Measurements from ENCODE around the gene TPH2. TPM values are rescaled to one million over a fixed set of nuclear protein-coding genes. Genes with fewer than 3 reads are reported as not detected.

TPH2 gene
- total and polyA plus RNA-seq, 2 of the 13 experiments (the other 11 are each of a cell fraction or from before 2014, with no cell fraction given): not detected

DNA sequence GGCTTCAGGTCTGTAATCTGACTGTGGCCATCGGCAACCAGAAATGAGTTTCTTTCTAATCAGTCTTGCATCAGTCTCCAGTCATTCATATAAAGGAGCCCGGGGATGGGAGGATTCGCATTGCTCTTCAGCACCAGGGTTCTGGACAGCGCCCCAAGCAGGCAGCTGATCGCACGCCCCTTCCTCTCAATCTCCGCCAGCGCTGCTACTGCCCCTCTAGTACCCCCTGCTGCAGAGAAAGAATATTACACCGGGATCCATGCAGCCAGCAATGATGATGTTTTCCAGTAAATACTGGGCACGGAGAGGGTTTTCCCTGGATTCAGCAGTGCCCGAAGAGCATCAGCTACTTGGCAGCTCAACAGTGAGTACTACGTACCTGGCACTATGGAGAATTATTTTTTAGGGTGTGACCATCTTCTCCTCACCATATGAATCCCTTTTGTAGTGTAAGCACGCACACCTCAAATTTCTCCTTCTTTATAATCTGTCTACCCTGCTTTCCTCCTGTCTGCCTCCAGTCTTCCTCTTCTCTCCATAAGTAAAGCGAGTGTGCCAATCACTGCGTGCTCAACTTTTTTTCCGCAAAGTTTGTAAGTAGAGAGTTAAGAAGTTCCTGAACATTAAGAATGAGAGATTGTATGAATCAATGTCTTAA, at the start of gene TPH2 (continued):
- TF ChIP-seq GATAD1 (CRISPR knock-in tag; IDR thresholded peaks at IDR 0.05): peak; percentile 58; the same call in 1 of the 2 replicates
- peak; percentile 62; the same call in 1 of the 2 replicates for TF ChIP-seq STAT5B (CRISPR knock-in tag; IDR thresholded peaks at IDR 0.05)
- TF ChIP-seq NFYB (CRISPR knock-in tag; IDR thresholded peaks at IDR 0.05): peak; percentile 24; the same call in 1 of the 2 replicates
- TF ChIP-seq EED (CRISPR knock-in tag; IDR thresholded peaks at IDR 0.05): no peak; the same call in 1 of the 2 replicates
- no peak for TF ChIP-seq ZBTB21 (CRISPR knock-in tag; IDR thresholded peaks at IDR 0.05)
- TF ChIP-seq ZNF652 (CRISPR knock-in tag; IDR thresholded peaks at IDR 0.05; ENCODE audit: borderline replicate concordance, low read depth): 0 out of 2 replicates have a peak, but pooled peaks have one; percentile 31
- peak; percentile 35; the same call in 1 of the 2 replicates for TF ChIP-seq ZNF615 (CRISPR knock-in tag; IDR thresholded peaks at IDR 0.05; ENCODE audit: borderline replicate concordance)
- peak in 1 of 2 experiments; percentile 92; a peak in 2 of 4 replicates for TF ChIP-seq KLF16 (CRISPR knock-in tag; IDR thresholded peaks at IDR 0.05)
- TF ChIP-seq, protein P1, sequence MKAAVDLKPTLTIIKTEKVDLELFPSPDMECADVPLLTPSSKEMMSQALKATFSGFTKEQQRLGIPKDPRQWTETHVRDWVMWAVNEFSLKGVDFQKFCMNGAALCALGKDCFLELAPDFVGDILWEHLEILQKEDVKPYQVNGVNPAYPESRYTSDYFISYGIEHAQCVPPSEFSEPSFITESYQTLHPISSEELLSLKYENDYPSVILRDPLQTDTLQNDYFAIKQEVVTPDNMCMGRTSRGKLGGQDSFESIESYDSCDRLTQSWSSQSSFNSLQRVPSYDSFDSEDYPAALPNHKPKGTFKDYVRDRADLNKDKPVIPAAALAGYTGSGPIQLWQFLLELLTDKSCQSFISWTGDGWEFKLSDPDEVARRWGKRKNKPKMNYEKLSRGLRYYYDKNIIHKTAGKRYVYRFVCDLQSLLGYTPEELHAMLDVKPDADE (CRISPR knock-in tag; IDR thresholded peaks at IDR 0.05): peak; percentile 81; the same call in 1 of the 2 replicates
- TF ChIP-seq, protein P2, sequence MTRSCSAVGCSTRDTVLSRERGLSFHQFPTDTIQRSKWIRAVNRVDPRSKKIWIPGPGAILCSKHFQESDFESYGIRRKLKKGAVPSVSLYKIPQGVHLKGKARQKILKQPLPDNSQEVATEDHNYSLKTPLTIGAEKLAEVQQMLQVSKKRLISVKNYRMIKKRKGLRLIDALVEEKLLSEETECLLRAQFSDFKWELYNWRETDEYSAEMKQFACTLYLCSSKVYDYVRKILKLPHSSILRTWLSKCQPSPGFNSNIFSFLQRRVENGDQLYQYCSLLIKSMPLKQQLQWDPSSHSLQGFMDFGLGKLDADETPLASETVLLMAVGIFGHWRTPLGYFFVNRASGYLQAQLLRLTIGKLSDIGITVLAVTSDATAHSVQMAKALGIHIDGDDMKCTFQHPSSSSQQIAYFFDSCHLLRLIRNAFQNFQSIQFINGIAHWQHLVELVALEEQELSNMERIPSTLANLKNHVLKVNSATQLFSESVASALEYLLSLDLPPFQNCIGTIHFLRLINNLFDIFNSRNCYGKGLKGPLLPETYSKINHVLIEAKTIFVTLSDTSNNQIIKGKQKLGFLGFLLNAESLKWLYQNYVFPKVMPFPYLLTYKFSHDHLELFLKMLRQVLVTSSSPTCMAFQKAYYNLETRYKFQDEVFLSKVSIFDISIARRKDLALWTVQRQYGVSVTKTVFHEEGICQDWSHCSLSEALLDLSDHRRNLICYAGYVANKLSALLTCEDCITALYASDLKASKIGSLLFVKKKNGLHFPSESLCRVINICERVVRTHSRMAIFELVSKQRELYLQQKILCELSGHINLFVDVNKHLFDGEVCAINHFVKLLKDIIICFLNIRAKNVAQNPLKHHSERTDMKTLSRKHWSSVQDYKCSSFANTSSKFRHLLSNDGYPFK (CRISPR knock-in tag; IDR thresholded peaks at IDR 0.05; ENCODE audit: borderline replicate concordance): peak; percentile 53; the same call in 1 of the 2 replicates
- TF ChIP-seq, protein P3, sequence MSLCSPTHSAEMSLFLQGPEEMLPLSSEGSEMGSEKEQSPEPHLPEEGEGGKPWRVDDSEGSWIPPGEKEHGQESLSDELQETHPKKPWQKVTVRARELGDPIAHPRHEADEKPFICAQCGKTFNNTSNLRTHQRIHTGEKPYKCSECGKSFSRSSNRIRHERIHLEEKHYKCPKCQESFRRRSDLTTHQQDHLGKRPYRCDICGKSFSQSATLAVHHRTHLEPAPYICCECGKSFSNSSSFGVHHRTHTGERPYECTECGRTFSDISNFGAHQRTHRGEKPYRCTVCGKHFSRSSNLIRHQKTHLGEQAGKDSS (CRISPR knock-in tag; IDR thresholded peaks at IDR 0.05; ENCODE audit: borderline replicate concordance, low read depth): peak; percentile 87; the same call in 1 of the 2 replicates
- peak; percentile 87; the same call in 1 of the 2 replicates for TF ChIP-seq ZNF607 (CRISPR knock-in tag; IDR thresholded peaks at IDR 0.05; ENCODE audit: borderline replicate concordance)
- peak; percentile 78; the same call in 1 of the 2 replicates for TF ChIP-seq ZNF878 (CRISPR knock-in tag; IDR thresholded peaks at IDR 0.05)
- no peak for TF ChIP-seq PAF1 (CRISPR knock-in tag; IDR thresholded peaks at IDR 0.05)
- peak; percentile 74; the same call in 1 of the 2 replicates for TF ChIP-seq MIXL1 (CRISPR knock-in tag; IDR thresholded peaks at IDR 0.05)
- TF ChIP-seq, protein P4, sequence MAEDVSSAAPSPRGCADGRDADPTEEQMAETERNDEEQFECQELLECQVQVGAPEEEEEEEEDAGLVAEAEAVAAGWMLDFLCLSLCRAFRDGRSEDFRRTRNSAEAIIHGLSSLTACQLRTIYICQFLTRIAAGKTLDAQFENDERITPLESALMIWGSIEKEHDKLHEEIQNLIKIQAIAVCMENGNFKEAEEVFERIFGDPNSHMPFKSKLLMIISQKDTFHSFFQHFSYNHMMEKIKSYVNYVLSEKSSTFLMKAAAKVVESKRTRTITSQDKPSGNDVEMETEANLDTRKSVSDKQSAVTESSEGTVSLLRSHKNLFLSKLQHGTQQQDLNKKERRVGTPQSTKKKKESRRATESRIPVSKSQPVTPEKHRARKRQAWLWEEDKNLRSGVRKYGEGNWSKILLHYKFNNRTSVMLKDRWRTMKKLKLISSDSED (CRISPR knock-in tag; IDR thresholded peaks at IDR 0.05): no peak
- TF ChIP-seq ZNF205 (CRISPR knock-in tag; IDR thresholded peaks at IDR 0.05): peak; percentile 73
- no peak for TF ChIP-seq ZNF562 (CRISPR knock-in tag; IDR thresholded peaks at IDR 0.05; ENCODE audit: borderline replicate concordance)
- TF ChIP-seq, protein P5, sequence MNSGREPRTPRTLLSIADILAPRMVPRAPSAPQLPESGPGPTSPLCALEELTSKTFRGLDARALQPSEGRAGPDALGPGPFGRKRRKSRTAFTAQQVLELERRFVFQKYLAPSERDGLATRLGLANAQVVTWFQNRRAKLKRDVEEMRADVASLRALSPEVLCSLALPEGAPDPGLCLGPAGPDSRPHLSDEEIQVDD (CRISPR knock-in tag; IDR thresholded peaks at IDR 0.05; ENCODE audit: borderline replicate concordance): no peak
- TF ChIP-seq, protein P6, sequence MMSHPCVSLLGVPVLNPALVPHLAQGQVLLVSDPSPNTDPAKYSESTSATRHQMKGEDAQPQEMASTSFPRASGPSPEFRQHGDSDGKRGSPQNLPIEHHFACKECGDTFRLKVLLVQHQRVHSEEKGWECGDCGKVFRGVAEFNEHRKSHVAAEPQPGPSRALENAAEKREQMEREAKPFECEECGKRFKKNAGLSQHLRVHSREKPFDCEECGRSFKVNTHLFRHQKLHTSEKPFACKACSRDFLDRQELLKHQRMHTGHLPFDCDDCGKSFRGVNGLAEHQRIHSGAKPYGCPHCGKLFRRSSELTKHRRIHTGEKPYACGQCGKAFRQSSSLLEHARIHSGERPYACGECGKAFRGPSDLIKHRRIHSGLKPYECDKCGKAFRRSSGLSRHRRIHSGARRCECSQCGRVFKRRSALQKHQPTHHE (CRISPR knock-in tag; IDR thresholded peaks at IDR 0.05; ENCODE audit: borderline replicate concordance): no peak; the same call in 1 of the 2 replicates
- no peak for TF ChIP-seq ZNF382 (CRISPR knock-in tag; IDR thresholded peaks at IDR 0.05; ENCODE audit: borderline replicate concordance)

All from HepG2 (cell line).